Liver (tissue), 2 donors: ENCODE results near the gene ZNF772.
"Not testable (repeated sequence)": the region's sequence is repeated elsewhere in the genome, so short reads cannot be mapped to it uniquely, and the experiment has no call there.

Source experiments
- CTCF ChIP-seq: fragments of 150-350 bp; IDR thresholded peaks from 2 replicates; pipeline ENCODE4 v1.5.1; 2017; ENCODE audit warnings: improper control_type of control experiment, low read depth, low read length; ENCODE audit not compliant: missing input control
- REST ChIP-seq: IDR thresholded peaks from 2 replicates; pipeline ENCODE4 v1.6.1; 2016; ENCODE audit warnings: antibody characterized with exemption, mild to moderate bottlenecking
- donor health status: healthy.

- TF ChIP-seq REST, CTCF: not testable (repeated sequence)
Measured at GRCh38 chr19:57487477-57488298, 10.3 kb upstream of the ZNF772 start, which contains the start of gene ZNF419.
